ENCODE data around the gene TANGO2.

Gene TANGO2

GRCh38 chr22:19997561-19998231, 23.2 kb upstream of the TANGO2 start:
- Histone ChIP-seq H4K20me1 (ENCODE audit: insufficient read depth, low read length) (no peaks in the 10 kb centered on the region), H3K79me2 (ENCODE audit: insufficient read depth, low read length) (no peaks in the 10 kb centered on the region), H3K4me1 (ENCODE audit: insufficient read depth, low read length, severe bottlenecking) (no peaks in the 10 kb centered on the region), H3K4me3 (ENCODE audit: low read depth, low read length, poor library complexity, severe bottlenecking) (no peak overlapping the region), H3K9me3 (ENCODE audit: low read length) (no peaks in the 10 kb centered on the region), H3K4me2 (ENCODE audit: low read length) (no peak overlapping the region), H3K27ac (ENCODE audit: low read depth, low read length, poor library complexity, severe bottlenecking) (no peak overlapping the region), H3K9ac (ENCODE audit: low read length) (no peak overlapping the region), H3K9me2 (ENCODE audit: low read depth, low read length) (no peaks in the 10 kb centered on the region), H3K36me3 (ENCODE audit: insufficient read depth, low read length) (no peaks in the 10 kb centered on the region), H2AFZ (ENCODE audit: low read length) (no peak overlapping the region), H3K27me3 (ENCODE audit: insufficient read depth, low read length) (peaks cover 15% of the 10 kb centered on the region), H3F3A (ENCODE audit: insufficient read depth, low read length) (no peaks in the 10 kb centered on the region)
- TF ChIP-seq CTCF (IDR thresholded peaks at IDR 0.05; ENCODE audit: low read length) = no peak
- TF ChIP-seq EZH2 (IDR thresholded peaks at IDR 0.05; ENCODE audit: borderline replicate concordance, low read length) = no peak

GRCh38 chr22:19998232-19998951, 22.5 kb upstream of the TANGO2 start:
- no peak overlapping the region for H3K27ac ChIP-seq (ENCODE audit: low read depth, low read length, poor library complexity, severe bottlenecking)
- H2AFZ ChIP-seq (ENCODE audit: low read length) = no peak overlapping the region
- H4K20me1 ChIP-seq (ENCODE audit: insufficient read depth, low read length) = no peaks in the 10 kb centered on the region
- H3K9ac ChIP-seq (ENCODE audit: low read length) = no peak overlapping the region
- no peaks in the 10 kb centered on the region; the same call in 1 of the 2 replicates for H3K36me3 ChIP-seq (ENCODE audit: insufficient read depth, low read length)
- no peak overlapping the region for H3K4me2 ChIP-seq (ENCODE audit: low read length)
- H3K27me3 ChIP-seq (ENCODE audit: insufficient read depth, low read length) = peaks cover 15% of the 10 kb centered on the region
- H3K4me3 ChIP-seq (ENCODE audit: low read depth, low read length, poor library complexity, severe bottlenecking) = no peak overlapping the region
- H3K4me1 ChIP-seq (ENCODE audit: insufficient read depth, low read length, severe bottlenecking) = no peaks in the 10 kb centered on the region
- no peaks in the 10 kb centered on the region for H3F3A ChIP-seq (ENCODE audit: insufficient read depth, low read length)
- TF ChIP-seq CTCF (IDR thresholded peaks at IDR 0.05; ENCODE audit: low read length) = no peak
- TF ChIP-seq EZH2 (IDR thresholded peaks at IDR 0.05; ENCODE audit: borderline replicate concordance, low read length) = no peak
- no peaks in the 10 kb centered on the region for H3K79me2 ChIP-seq (ENCODE audit: insufficient read depth, low read length)
- peaks cover 5% of the 10 kb centered on the region for H3K9me3 ChIP-seq (ENCODE audit: low read length)
- no peaks in the 10 kb centered on the region for H3K9me2 ChIP-seq (ENCODE audit: low read depth, low read length)

- H3K4me1 ChIP-seq (ENCODE audit: insufficient read depth, low read length, severe bottlenecking) = no peaks in the 10 kb centered on the region
- no peak overlapping the region for H3K4me3 ChIP-seq (ENCODE audit: low read depth, low read length, poor library complexity, severe bottlenecking)
- no peaks in the 10 kb centered on the region for H4K20me1 ChIP-seq (ENCODE audit: insufficient read depth, low read length)
- H2AFZ ChIP-seq (ENCODE audit: low read length) = no peak overlapping the region
- no peaks in the 10 kb centered on the region; the same call in 1 of the 2 replicates for H3K36me3 ChIP-seq (ENCODE audit: insufficient read depth, low read length)
- H3K79me2 ChIP-seq (ENCODE audit: insufficient read depth, low read length) = no peaks in the 10 kb centered on the region
- H3F3A ChIP-seq (ENCODE audit: insufficient read depth, low read length) = no peaks in the 10 kb centered on the region
- H3K9me3 ChIP-seq (ENCODE audit: low read length) = peaks cover 11% of the 10 kb centered on the region
- peaks cover 11% of the 10 kb centered on the region for H3K27me3 ChIP-seq (ENCODE audit: insufficient read depth, low read length)
- H3K4me2 ChIP-seq (ENCODE audit: low read length) = no peak overlapping the region
- H3K9ac ChIP-seq (ENCODE audit: low read length) = no peak overlapping the region
- no peak overlapping the region for H3K27ac ChIP-seq (ENCODE audit: low read depth, low read length, poor library complexity, severe bottlenecking)
- no peaks in the 10 kb centered on the region for H3K9me2 ChIP-seq (ENCODE audit: low read depth, low read length)
- TF ChIP-seq EZH2 (IDR thresholded peaks at IDR 0.05; ENCODE audit: borderline replicate concordance, low read length) (no peak), CTCF (IDR thresholded peaks at IDR 0.05; ENCODE audit: low read length) (no peak)
These were observed 21.7 kb upstream of the TANGO2 start for GRCh38 chr22:19998991-19999820.
